KG1 (cell line): Measurements from ENCODE around the gene YPEL4.

ENCODE experiments used
- DNase-seq: peaks from one replicate; lab custom pipeline; 2025; lab: John Stamatoyannopoulos, UW

The YPEL4 gene

GRCh38 chr11:57650739-57651090, 1.0 kb upstream of the YPEL4 start:
- DNase-seq = no peak

GRCh38 chr11:57648801-57649735, 644 bp downstream of the YPEL4 start:
- DNase-seq = no peak

- DNase-seq = no peak
Measured at GRCh38 chr11:57647960-57648800, 1.5 kb downstream of the YPEL4 start.

GRCh38 chr11:57647372-57647771, 2.3 kb downstream of the YPEL4 start:
- no peak for DNase-seq

GRCh38 chr11:57646799-57647303, 2.9 kb downstream of the YPEL4 start:
- DNase-seq = no peak

GRCh38 chr11:57646194-57646798, 3.4 kb downstream of the YPEL4 start:
- no peak for DNase-seq

- no peak for DNase-seq
Measured at GRCh38 chr11:57645689-57646085, 4.0 kb downstream of the YPEL4 start.

GRCh38 chr11:57644748-57645688, 4.7 kb downstream of the YPEL4 start:
- DNase-seq = peak; percentile 82

- no peak for DNase-seq
Measured at GRCh38 chr11:57643802-57644201, 5.9 kb downstream of the YPEL4 start.

GRCh38 chr11:57641011-57641807, 8.5 kb downstream of the YPEL4 start:
- DNase-seq = peak; percentile 69

- DNase-seq = no peak
Measured at GRCh38 chr11:57640068-57640800, 9.5 kb downstream of the YPEL4 start.

- peak; percentile 87 for DNase-seq
Measured at GRCh38 chr11:57639321-57640067, 10.2 kb downstream of the YPEL4 start.

GRCh38 chr11:57638811-57639320, 10.8 kb downstream of the YPEL4 start:
- no peak for DNase-seq

GRCh38 chr11:57638005-57638781, 11.5 kb downstream of the YPEL4 start:
- no peak for DNase-seq

GRCh38 chr11:57637626-57638004, 12.1 kb downstream of the YPEL4 start:
- no peak for DNase-seq

- DNase-seq = no peak
Measured at GRCh38 chr11:57635246-57635645, 14.5 kb downstream of the YPEL4 start.

GRCh38 chr11:57634311-57634710, 15.4 kb downstream of the YPEL4 start:
- DNase-seq = no peak
